ENCODE measurements around the gene FOXR1.
"Not testable (repeated sequence)": the region's sequence is repeated elsewhere in the genome, so short reads cannot be mapped to it uniquely, and the experiment has no call there.

Gene FOXR1

DNA sequence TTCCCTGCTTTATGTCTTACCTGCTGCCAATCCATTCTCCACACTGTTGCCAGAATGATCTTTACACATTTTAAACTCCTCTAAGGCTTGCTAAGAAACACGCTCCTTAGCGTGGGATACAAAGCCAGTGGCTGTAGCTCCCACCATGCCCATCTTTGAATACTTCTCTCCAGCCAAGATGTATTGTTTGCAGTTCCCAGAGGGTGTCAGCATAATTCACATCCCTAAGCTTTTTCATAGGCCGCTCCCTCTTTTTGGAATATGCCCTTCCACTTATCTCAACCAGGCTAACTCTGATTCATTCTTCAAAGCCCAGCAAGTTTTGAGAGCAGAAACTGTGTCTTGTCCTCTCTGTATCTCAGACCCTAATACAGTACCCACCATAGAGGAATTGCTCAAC, 23.6 kb upstream of the FOXR1 start:
- no peak for DNase-seq

DNA sequence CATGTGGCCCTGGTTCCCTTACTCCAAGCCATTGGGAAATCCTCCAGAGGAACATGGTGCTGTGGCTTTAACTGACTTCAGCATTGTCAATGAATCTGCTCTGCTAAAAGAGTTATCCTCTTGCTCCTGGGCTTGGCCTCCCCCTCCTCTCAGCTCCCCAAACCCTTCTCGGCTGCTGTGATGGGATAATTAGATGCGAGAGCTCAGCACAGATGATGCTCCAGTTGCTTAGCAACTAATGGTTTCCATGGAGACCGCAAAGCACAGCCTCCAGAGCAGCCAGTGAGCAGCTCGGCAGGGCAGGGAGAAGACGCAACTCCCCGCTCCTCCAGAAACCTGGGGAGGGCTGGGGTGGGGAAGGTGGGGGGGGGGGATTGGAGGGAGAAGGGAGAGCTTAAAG, 18.3 kb upstream of the FOXR1 start:
- DNase-seq, result no peak

DNA sequence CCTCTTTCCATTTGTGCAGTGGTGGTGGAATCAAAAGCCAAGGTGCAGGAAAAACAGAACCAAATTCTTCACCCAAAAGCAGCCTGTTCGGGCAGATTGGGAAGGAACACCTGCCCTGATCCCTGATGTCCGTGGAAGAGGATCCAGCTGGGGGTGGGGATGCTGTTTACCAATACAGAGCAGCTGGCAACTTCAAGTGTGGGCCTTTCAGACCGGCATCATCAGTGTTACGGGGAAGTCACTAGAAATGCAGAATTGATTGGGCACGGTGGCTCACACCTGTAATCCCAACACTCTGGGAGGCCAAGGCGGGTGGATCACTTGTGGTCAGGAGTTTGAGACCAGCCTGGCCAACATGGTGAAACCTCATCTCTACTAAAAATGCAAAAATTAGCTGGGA, 17.6 kb upstream of the FOXR1 start:
- DNase-seq, result not testable (repeated sequence)

DNA sequence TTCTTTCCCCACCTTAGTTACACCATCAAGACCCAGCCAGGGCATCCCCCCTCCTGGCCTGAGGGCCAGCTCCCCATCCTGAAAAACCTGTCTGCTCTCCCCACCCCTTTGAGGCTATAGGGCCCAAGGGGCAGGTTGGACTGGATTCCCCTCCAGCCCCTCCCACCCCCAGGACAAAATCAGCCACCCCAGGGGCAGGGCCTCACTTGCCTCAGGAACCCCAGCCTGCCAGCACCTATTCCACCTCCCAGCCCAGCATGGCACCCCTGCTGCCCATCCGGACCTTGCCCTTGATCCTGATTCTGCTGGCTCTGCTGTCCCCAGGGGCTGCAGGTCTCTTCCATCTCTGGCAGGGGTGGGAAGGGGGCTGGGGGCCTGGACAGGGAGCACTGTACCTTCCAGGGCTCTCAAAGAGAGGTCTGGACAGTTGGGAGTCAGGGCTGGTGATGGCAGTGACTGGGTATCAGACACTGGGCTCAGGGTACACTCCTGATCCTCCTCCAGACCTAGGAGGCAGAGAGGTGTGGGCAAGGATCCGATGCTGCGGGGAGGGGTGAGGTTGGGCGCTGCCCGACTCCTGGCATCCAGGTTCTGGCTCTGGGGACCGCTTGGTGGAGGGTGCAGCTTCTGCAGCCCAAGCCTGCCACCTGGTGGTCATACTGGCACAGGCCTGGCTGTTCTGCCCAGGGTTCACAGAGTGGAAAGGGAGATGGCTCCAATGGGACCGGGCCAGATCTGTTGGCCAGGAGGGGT, 15.3 kb upstream of the FOXR1 start, which contains the start of gene UPK2:
UPK2 (plus strand) TSS at position 205 of the 753 bp plus-strand sequence; CDS start at position 258, 53 bp downstream.
- DNase-seq, result peak; percentile 92

DNA sequence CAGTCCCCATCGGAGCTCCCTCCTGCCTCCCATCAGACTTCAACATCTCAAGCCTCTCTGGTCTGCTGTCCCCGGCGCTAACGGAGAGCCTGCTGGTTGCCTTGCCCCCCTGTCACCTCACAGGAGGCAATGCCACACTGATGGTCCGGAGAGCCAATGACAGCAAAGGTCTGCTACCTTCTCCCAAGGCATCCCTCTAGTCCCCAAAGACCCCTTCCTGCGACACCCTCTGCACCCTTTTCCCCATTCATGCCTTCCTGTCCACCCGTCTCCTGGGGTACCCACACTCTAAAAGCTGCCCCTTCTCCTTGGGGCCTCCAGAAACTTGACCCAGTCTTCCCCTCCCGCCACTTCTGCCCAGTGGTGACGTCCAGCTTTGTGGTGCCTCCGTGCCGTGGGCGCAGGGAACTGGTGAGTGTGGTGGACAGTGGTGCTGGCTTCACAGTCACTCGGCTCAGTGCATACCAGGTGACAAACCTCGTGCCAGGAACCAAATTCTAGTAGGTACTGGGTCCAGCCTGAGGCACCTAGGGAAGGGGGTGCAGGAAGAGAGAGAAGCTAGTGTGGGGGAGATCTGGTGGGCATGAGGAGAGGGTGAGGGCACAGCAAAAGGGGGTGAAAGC, 14.6 kb upstream of the FOXR1 start:
- no peak for DNase-seq

DNA sequence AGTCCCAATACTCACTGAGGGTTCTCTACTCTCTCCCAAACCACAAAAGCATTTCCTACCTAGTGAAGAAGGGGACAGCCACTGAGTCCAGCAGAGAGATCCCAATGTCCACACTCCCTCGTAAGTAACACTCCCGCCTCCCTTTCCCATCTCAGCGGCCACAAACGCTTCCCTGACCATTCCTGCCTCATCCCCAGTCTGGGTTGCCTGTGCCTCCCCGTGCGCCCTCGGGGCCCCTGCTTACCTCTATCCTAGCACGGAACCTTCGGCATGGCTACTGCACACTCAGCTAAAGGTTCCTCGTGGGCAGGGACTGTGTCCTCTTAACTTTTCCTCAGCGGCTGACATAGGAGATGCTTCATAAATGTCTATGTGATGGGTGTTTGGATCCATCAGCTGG, 14.0 kb upstream of the FOXR1 start:
- no peak for DNase-seq

DNA sequence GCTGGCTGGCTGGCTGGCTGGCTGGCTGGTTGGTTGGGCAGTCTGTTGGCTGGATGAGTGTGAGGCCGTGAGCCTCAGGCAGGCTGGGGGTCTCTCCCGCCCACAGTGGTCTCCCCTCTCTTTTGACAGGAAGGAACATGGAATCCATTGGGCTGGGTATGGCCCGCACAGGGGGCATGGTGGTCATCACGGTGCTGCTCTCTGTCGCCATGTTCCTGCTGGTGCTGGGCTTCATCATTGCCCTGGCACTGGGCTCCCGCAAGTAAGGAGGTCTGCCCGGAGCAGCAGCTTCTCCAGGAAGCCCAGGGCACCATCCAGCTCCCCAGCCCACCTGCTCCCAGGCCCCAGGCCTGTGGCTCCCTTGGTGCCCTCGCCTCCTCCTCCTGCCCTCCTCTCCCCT, 13.6 kb upstream of the FOXR1 start:
- DNase-seq, result no peak

DNA sequence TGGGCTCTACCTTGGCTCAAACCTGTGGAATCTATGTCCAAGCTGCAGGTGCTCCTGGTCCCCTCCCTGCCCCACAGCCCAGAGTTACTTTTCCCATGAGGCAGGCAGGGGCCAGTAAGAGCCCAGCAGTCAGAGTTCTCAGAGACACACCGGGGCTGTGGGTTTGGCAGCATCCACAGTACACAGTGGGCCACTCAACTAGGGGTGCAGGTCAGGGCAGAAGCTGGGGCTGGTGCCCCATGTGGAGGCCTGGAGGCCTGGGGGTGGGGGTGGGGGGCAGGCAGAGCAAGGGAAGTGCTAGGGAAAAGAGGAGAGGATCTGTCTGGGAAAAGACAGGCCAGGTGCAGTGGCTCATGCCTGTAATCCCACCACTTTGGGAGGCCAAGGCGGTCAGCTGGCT, 13.0 kb upstream of the FOXR1 start:
- DNase-seq, result no peak

DNA sequence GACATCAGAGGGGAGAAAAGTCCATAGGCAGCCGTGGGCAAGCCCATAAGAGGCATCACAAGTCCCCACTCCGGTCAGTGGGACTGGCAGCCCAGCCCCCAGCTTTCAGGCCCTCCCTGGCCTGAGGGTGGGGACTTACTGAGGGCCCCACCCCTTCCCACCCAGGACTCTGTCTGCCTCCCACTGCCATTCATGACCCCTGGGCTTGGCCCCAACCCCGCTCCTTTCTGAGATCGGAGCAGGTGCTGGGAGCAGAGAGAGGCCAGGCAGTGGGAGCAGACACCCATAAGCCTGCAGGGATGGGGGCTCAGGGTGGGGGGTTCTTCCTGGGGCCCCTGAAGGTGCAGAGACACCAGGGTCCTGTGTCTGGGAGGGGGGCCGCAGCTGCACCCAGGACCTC, 10.4 kb upstream of the FOXR1 start:
- DNase-seq, result no peak

DNA sequence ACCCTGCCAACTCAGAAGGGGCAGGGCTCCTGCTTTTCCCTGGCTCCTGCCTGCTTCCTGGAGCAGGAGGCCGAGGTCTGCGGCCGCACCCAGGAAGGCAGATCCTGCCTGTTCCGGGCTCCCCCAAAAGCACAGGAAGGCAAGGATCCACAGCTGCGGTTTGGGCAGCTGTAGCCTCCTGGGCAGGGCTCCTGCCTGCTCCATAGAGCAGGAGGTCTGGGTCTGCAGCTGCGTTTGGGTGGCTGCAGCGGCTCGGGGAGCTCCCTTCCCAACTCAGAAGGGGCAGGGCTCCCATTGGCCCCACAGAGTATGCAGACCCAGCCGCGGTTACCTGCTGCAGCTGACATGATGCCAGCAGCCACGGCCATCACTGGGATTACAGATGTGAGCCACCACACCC, 10.0 kb upstream of the FOXR1 start:
- DNase-seq, result no peak

DNA sequence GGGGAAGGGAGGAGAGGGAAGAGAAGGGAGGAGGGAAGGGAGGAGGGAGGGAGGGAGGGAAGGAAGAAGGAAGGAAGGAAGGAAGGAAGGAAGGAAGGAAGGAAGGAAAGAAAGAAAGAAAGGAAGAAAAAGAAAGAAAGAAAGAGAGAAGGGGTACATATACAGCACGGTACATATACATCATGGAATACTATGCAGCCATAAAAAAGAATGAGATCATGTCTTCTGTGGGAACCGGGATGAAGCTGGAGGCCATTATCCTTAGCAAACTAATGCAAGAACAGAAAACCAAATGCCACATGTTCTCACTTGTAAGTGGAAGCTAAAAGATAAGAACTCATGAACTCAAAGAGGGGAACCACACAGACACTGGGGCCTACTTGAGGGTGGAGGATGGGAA, 2.1 kb upstream of the FOXR1 start:
- DNase-seq, result not testable (repeated sequence)

DNA sequence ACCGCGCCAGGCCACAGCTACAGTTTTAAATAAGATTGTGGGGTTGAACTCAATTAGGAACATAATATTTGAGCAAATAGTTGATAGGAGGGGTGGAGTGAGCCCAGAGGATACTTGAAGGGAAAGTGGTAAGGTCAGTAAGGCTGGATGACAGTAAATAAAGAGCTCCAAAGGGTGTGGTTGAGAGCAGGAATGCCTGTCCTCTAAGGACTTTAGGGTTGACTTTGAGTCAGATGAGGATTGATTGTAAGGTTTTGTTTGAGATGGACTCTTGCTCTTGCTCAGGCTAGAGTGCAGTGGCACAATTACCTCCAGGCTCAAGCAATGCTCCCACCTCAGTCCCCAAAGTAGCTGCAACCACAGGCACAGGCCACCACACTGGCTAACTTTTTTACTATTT, 2.4 kb downstream of the FOXR1 start:
- DNase-seq, result no peak

DNA sequence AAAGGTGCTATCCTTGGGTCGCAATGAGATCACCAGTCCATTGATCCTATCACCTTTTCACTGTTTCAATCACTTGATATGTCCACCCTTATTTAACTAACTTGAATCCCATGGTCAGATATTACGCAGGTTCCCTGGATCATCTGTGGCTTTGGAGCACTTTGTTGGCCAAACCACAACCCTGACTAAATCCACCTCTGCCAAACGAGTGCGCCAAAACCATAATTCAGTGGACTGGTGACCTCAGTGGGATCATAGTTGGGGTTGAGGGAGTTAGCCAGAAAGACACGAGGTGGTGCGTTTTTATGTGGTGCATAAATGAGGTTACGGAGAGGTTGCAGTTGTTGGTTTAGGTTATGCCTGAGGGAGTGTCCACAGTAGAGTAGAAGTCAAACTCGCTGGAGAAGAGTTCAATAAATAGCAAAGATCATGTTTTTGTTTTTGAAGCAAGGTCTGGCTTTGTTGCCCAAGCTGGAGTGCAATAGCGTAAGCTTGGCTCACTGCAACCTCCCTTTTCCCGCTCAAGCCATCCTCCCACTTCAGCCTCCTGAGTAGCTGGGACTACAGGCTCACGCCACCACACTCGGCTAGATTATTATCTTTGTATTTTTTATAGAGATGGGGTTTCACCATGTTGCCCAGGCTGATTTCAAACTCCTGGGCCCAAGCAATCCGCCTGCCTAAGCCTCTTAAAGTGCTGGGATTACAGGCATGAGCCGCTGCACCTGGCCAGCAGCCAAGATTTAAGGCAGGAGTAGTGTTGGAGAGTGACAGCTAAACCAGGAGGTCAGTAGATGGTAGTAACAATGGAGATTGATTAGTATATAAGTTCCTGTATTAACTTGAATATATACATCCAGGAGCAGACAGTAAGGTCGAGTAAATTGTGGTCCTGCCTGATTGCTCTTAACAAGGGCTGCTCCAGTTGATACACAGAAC, 4.5 kb downstream of the FOXR1 start:
- no peak for DNase-seq

DNA sequence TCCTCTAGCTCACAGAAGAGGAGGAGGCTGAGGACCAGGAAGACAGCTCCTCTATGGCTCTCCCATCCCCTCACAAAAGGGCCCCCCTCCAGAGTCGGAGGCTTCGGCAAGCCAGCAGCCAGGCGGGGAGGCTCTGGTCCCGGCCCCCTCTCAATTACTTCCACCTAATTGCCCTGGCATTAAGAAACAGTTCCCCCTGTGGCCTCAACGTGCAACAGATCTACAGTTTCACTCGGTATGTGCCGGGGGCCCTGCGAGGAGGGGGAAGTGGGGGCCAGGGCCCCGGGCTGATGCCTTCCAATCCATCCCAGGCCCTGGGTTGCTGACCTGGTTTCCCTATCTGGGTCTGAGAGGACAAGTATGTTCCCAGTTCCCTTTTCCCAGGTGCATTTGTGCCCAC, 7.9 kb downstream of the FOXR1 start:
- peak; percentile 20 for DNase-seq

DNA sequence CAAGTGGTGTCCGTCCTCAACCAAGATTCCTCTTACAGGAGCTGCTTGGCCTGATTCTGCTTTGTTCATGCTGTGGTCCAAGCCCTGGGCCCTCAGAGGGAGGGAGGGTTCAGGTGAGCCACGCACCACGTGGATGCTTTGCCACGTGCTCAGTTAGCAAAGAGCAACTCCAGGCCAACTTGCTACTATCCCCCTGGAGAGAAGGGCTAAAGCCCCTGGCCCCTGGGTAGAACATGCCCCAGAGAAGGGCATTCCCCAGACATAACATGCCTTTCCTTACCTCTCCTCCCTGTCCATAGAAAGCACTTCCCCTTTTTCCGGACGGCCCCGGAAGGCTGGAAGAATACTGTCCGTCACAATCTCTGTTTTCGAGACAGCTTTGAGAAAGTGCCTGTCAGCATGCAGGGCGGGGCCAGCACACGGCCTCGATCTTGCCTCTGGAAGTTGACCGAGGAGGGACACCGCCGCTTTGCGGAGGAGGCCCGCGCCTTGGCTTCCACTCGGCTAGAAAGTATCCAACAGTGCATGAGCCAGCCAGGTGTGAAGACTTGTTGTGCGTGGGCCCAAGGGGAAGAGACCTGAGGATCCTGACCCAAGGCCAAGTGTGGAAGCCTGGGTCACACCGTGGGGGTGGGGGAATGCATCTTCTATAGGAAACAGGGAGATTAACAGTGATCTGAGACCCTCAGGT, 8.8 kb downstream of the FOXR1 start:
- DNase-seq, result peak; percentile 29

DNA sequence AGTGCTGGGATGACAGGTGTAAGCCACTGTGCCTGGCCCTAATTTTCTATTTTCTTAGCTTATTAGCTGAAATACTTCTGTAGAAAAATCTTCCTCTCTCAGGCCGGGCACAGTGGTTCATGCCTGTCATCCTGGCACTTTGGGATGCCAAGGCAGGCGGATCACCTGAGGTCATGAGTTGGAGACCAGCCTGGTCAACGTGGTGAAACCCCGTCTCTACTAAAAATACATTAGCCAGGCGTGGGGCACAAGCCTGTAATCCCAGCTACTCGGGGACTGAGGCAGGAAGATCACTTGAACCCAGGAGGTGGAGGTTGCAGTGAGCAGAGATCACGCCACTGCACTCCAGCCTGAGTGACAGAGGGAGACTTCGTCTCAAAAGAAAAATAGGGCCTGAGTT, 12.8 kb downstream of the FOXR1 start:
- not testable (repeated sequence) for DNase-seq

DNA sequence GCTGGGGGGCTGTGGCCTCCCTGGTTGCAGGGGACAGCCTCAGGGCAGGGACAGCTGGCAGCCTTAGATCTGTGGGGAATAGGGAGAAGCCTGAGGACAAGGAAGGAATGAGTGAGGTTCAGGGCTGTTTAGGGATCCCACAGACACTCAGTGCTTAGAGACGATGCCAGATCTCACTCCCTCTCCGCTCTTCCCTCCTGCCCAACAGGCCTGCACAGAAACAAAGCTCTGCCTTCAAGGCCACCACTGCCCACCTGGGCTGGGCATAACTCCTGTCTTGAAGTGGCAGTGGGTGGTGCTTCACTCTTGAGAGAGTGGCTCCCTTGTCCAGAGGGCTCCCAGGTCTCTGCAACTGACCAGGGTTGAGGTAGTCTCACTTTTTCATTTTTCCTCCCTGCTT, 13.3 kb downstream of the FOXR1 start:
- no peak for DNase-seq

DNA sequence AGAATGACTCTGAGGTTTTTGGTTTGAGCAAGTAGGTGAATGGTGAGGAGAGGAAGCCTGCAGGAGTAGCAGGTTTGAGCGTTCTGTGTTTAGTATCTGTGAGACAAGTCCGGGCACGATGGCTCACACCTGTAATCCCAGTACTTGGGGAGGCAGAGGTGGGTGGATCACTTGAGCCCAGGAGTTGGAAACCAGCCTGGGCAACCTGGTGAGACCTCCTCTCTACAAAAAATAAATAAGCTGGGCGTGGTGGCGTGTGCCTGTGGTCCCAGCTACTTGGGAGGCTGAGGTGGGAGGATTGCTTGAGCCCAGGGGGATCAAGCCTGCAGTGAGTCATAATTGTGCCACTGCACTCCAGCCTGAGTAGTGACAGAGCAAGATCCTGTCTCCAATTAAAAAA, 16.7 kb downstream of the FOXR1 start:
- no peak for DNase-seq

DNA sequence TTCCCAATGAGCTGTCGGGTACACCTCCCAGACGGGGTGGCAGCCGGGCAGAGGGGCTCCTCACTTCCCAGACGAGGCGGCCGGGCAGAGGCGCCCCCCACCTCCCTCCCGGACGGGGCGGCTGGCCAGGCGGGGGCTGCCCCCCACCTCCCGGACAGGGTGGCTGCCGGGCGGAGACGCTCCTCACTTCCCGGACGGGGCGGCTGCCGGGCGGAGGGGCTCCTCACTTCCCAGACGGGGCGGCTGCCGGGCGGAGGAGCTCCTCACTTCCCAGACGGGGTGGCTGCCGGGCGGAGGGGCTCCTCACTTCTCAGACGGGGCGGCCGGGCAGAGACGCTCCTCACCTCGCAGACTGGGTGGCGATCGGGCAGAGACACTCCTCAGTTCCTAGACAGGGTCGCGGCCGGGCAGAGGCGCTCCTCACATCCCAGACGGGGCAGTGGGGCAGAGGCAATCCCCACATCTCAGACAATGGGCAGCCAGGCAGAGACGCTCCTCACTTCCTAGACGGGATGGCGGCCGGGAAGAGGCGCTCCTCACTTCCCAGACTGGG, 20.0 kb downstream of the FOXR1 start:
- DNase-seq, result not testable (repeated sequence)

DNA sequence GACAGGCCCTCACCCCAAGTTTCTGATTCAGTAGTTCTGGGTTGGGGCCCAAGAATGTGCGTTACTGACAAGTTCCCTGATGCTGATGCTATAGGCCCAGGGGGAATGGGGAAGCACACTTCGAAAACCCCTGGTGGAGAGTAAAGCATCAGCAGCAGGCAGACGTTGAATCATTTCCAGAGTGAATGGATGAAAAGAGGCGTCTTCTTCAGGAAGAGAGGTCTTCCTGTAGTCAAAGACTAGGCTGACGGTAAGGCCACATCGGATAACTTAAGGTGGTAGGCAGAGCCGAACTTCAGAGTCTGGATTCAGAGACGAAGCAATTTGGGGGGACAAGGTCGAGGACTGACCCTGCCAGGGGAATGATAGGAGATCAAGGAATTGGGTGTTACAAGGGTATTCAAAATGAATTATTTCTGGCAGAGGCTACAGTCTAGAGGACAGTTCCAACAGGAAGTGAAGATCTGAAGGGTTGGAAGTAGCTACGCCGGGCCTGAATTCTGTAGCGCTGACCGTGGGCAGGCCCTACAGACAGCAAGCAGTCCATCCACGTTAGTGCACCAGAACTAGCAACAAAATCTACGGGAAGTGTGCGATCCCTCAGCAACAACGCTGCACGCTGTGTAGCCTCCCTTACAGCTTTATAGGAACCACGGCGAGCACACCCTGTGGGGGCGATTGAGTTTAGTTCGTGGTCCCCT, 25.5 kb downstream of the FOXR1 start:
- peak; percentile 81 for DNase-seq

DNA sequence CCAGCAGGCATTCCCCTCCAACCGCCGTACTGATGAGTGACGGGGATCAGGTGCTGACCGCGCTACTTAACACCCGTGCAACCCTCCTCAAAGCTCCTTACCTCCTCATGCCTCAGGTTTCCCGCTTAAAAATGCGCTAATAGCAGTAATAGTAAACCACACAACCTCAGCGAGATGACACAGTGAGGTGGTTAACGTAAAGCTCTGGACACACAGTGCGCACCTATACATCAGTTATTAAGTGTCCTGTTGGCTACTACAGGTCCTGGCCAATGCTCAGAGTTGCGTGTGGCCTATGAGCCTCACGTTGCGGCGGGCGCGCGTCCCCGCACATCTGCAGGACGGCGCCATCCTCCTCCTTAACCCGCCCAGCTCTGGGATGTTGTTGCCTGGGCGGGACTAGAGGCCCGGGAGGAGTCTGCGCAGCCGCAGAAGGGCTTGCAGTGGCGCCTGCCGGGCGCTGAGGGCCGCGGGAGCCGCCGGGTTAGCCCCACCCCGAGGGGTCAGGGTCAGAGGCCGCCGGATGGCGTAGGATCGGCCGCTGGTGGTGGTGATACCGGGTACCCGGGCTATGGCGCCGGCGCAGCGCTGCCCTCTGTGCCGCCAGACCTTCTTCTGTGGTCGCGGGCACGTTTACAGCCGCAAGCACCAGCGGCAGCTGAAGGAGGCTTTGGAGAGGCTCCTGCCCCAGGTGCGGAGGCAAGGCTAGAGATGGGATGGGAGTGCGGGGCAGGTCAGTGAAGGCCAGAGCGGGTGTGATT, 26.2 kb downstream of the FOXR1 start, which contains the start of gene CENATAC:
CENATAC (plus strand) TSS at position 512 of the 761 bp plus-strand sequence; CDS start at position 572, 60 bp downstream.
- peak; percentile 97 for DNase-seq
